OCI-LY7 (cell line): ENCODE measurements around the gene PNMA6F.

Experiments
- EZH2phosphoT487 ChIP-seq: fragments of 200-600 bp; sonication (generic); IDR thresholded peaks from 2 replicates; pipeline ENCODE4 v1.6.1; 2018; ENCODE audit warnings: low read depth, borderline replicate concordance, mild to moderate bottlenecking, mixed run types, antibody characterized with exemption, low read length, moderate library complexity, mixed read lengths
- TF ChIP-seq, protein P1 (sequence below): fragments of 200-600 bp; sonication (generic); conservative IDR thresholded peaks from 2 replicates; pipeline ENCODE4 v1.5.1; 2014; ENCODE audit warnings: mild to moderate bottlenecking, antibody characterized with exemption, low read length, moderate library complexity, mixed read lengths

DNA sequence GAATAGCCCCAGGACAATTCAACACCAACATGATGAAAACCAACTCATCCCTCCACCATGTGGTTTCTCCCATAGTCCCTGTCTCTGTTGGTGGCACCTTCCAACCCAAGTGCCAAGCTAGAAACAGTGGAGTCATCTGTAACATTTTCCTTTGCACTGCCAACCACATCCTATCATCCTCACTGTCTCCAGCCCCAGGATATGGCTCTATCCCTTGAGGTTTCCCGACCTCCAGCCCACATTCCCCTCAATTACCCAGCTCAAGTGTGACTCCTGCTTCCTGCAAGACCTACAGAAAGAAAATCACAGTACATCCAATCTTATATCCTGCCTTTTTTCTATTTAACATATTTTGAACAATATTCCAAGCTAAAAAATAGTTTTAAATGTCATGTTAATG is 24.2 kb downstream of the PNMA6F start:
- TF ChIP-seq, protein P1, sequence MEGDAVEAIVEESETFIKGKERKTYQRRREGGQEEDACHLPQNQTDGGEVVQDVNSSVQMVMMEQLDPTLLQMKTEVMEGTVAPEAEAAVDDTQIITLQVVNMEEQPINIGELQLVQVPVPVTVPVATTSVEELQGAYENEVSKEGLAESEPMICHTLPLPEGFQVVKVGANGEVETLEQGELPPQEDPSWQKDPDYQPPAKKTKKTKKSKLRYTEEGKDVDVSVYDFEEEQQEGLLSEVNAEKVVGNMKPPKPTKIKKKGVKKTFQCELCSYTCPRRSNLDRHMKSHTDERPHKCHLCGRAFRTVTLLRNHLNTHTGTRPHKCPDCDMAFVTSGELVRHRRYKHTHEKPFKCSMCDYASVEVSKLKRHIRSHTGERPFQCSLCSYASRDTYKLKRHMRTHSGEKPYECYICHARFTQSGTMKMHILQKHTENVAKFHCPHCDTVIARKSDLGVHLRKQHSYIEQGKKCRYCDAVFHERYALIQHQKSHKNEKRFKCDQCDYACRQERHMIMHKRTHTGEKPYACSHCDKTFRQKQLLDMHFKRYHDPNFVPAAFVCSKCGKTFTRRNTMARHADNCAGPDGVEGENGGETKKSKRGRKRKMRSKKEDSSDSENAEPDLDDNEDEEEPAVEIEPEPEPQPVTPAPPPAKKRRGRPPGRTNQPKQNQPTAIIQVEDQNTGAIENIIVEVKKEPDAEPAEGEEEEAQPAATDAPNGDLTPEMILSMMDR: no peak
- no peak for TF ChIP-seq EZH2phosphoT487
